Anterior cingulate cortex (tissue), 58 donors: ENCODE results near the gene HES1.

ENCODE experiments used
- DNase-seq, 58 donors: peaks; one replicate each; lab custom pipeline; 2025; lab: John Stamatoyannopoulos, UW

The HES1 gene

DNA sequence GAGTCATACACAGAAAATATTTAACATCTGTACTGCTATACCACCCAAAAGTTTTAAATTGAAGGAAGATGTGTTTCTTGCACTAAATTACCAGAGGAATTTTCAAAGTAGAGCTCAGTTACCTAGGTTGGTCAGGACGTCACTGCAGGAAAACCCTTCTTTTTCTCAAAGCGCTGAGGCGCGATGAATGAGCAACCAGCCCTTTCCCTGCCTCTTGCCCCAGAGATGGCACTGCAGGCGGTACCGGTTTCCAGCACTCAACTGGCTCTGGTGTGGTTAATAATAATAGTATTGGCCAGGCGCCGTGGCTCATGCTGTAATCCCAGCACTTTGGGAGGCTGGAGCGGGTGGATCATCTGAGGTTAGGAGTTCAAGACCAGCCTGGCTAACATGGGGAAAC lies 49.3 kb downstream of the HES1 start:
- DNase-seq = no peak

DNA sequence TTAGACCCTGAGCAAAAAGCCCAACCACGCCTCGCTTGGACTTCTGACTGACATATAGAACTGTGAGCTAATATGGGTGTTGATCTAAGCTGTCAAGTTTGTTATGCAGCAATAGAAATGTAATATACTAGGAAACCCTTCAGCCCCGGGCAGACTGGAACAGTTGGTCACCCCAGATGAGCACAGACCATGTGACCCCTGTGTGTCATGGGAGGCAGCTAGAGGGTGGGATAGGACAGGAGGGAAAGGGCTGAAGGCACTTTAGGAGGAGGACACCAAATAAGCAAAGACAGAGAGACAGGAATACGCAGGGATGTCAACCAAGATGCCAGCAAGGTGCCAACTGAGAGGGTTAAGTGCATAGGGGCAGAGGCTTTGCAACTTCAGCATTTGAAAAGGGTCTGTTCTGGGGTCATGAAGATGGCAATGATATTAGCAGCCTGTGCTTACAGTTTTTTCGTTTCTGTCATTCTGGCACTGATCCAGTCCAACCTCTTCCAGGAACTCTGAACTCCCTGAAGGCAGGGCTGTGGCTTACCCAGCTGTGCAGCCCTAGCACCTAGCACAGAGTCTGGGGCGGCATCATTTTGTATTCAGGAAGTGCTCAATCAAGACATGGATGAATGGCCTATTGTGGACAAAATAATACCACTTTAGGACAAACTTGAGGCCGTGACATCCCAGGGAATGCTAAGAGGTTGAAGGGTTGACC lies 51.4 kb downstream of the HES1 start:
- DNase-seq = no peak
